Thyroid gland (tissue), 4 donors: ENCODE data around the gene OTULIN.

Source experiments
- CTCF ChIP-seq, 6 experiments: fragments of 200-600 bp in 3 of 6; fragments of 450-650 bp in 3 of 6; sonication (generic) in 3 of 6; IDR thresholded peaks; one replicate each; pipeline ENCODE4 v1.5.1; 2016 to 2019; ENCODE audit warnings: antibody characterized with exemption in 6 of 6, mild to moderate bottlenecking in 2 of 6, inconsistent platforms in 1 of 6, moderate library complexity in 1 of 6
- POLR2A ChIP-seq, 2 donors: fragments of 450-650 bp; IDR thresholded peaks; one replicate each; pipeline ENCODE4 v1.6.1; 2017; ENCODE audit warnings: antibody characterized with exemption in 2 of 2, mild to moderate bottlenecking in 2 of 2, moderate library complexity in 1 of 2

GRCh38 chr5:14656898-14657297 lies 7.6 kb upstream of the OTULIN start:
- TF ChIP-seq CTCF (IDR thresholded peaks at IDR 0.05) (no peak), POLR2A (IDR thresholded peaks at IDR 0.05) (no peak)
